SU-DHL-6 (cell line): ENCODE measurements around the gene GRID1.

Experiments
- H2AFZ ChIP-seq: fragments of 200-600 bp; sonication (generic); 2 replicates; pipeline ENCODE4 v1.6.1; 2014; ENCODE audit warnings: low read depth, mild to moderate bottlenecking, moderate library complexity, mixed read lengths, antibody characterized with exemption, low read length; ENCODE audit not compliant: severe bottlenecking
- H3F3A ChIP-seq: fragments of 200-600 bp; shearing (Covaris generic); 2 replicates; pipeline ENCODE4 v1.6.0; 2016; ENCODE audit warnings: antibody characterized with exemption, mild to moderate bottlenecking; ENCODE audit not compliant: insufficient read depth
- H3K27ac ChIP-seq: fragments of 200-600 bp; sonication (generic); 2 replicates; pipeline ENCODE4 v1.5.1; 2016; ENCODE audit warnings: low read depth, mild to moderate bottlenecking, low read length, moderate library complexity, mixed read lengths
- H3K27me3 ChIP-seq: fragments of 200-600 bp; sonication (generic), shearing (Covaris generic); 2 replicates; pipeline ENCODE4 v1.6.0; 2014; ENCODE audit warnings: mild to moderate bottlenecking, low read length
- H3K36me3 ChIP-seq: fragments of 200-600 bp; sonication (generic); 2 replicates; pipeline ENCODE4 v1.6.1; 2014; ENCODE audit warnings: mild to moderate bottlenecking, low read length, mixed read lengths
- H3K4me2 ChIP-seq: fragments of 300-600, 200-600 bp; shearing (Covaris generic), sonication (generic); 2 replicates; pipeline ENCODE4 v1.6.0; 2014; ENCODE audit warnings: low read length, low read depth, mild to moderate bottlenecking; ENCODE audit not compliant: poor library complexity, severe bottlenecking
- H3K4me3 ChIP-seq: fragments of 200-600 bp; sonication (generic); 2 replicates; pipeline ENCODE4 v1.5.1; 2014; ENCODE audit warnings: antibody characterized with exemption, low read length, mild to moderate bottlenecking, mixed read lengths; ENCODE audit not compliant: insufficient read depth, poor library complexity, severe bottlenecking
- H3K79me2 ChIP-seq: fragments of 200-600 bp; sonication (generic); 2 replicates; pipeline ENCODE4 v1.6.1; 2014; ENCODE audit warnings: mild to moderate bottlenecking, low read length, moderate library complexity; ENCODE audit not compliant: insufficient read depth
- H3K9ac ChIP-seq: fragments of 200-600 bp; sonication (generic); 2 replicates; pipeline ENCODE4 v1.7.0; 2014; ENCODE audit warnings: mild to moderate bottlenecking, low read length
- H3K9me2 ChIP-seq: fragments of 200-600 bp; sonication (generic); replicated peaks from 2 replicates; pipeline ENCODE4 v1.6.1; 2014; ENCODE audit warnings: low read length; ENCODE audit not compliant: insufficient read depth
- H3K9me3 ChIP-seq: fragments of 200-600 bp; sonication (generic); 2 replicates; pipeline ENCODE4 v1.6.1; 2014; ENCODE audit warnings: low read length, mixed read lengths; ENCODE audit not compliant: insufficient read depth
- H4K20me1 ChIP-seq: fragments of 200-600 bp; sonication (generic); 2 replicates; pipeline ENCODE4 v1.6.1; 2014; ENCODE audit warnings: low read depth, mild to moderate bottlenecking, antibody characterized with exemption, low read length, moderate library complexity, mixed read lengths
- CTCF ChIP-seq: fragments of 200-600 bp; sonication (generic); IDR thresholded peaks from one replicate; pipeline ENCODE4 v1.5.1; 2017; ENCODE audit warnings: antibody characterized with exemption, mild to moderate bottlenecking, low read length, moderate library complexity; ENCODE audit not compliant: insufficient read depth, poor library complexity, severe bottlenecking
- EZH2phosphoT487 ChIP-seq: fragments of 200-600 bp; sonication (generic), shearing (Covaris generic); conservative IDR thresholded peaks from 2 replicates; pipeline ENCODE4 v1.6.1; 2018; ENCODE audit warnings: mild to moderate bottlenecking, antibody characterized with exemption, low read length, moderate library complexity, mixed read lengths

The GRID1 gene

DNA sequence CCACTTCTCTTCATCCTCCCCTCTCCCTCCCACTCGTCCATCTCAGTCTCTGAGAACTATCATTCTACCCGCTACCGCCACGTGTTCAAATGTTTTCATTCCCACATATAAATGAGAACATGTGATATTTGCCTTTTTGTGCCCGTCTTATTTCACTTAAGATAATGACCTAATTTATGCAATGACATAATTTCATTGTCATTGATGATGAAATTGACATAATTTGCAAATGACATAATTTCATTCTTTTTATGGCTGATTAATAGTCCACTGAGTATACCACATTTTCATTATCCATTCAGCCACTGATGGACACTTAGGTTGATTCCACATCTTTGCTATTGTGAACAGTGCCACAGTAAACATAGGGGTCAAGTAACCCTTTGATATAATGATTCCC is 292.3 kb downstream of the GRID1 start:
- no peaks in the 10 kb centered on the region for H3K36me3 ChIP-seq
- H4K20me1 ChIP-seq, result no peaks in the 10 kb centered on the region
- H3K4me3 ChIP-seq, result no peak overlapping the region
- TF ChIP-seq EZH2phosphoT487 (no peak), CTCF (no peak)
- H3K27ac ChIP-seq, result no peak overlapping the region
- H3K9me3 ChIP-seq, result no peaks in the 10 kb centered on the region
- no peaks in the 10 kb centered on the region for H3K9me2 ChIP-seq
- H3K27me3 ChIP-seq, result no peaks in the 10 kb centered on the region
- H3F3A ChIP-seq, result no peaks in the 10 kb centered on the region
- no peak overlapping the region for H3K4me2 ChIP-seq
- no peak overlapping the region for H3K9ac ChIP-seq
- H3K79me2 ChIP-seq, result no peaks in the 10 kb centered on the region
- no peak overlapping the region for H2AFZ ChIP-seq

GRCh38 chr10:86073199-86073977 is 293.2 kb downstream of the GRID1 start:
- Histone ChIP-seq H3K79me2 (no peaks in the 10 kb centered on the region), H3K27me3 (no peaks in the 10 kb centered on the region), H3K9me2 (no peaks in the 10 kb centered on the region), H2AFZ (no peak overlapping the region), H3K9me3 (no peaks in the 10 kb centered on the region), H3K9ac (no peak overlapping the region), H3K36me3 (no peaks in the 10 kb centered on the region), H3K27ac (no peak overlapping the region), H4K20me1 (no peaks in the 10 kb centered on the region), H3K4me2 (no peak overlapping the region), H3K4me3 (no peak overlapping the region), H3F3A (no peaks in the 10 kb centered on the region)
- no peak for TF ChIP-seq CTCF
- no peak for TF ChIP-seq EZH2phosphoT487

GRCh38 chr10:86072413-86072812 is 294.2 kb downstream of the GRID1 start:
- Histone ChIP-seq H3K27ac (no peak overlapping the region), H3K4me3 (no peak overlapping the region), H3K4me2 (no peak overlapping the region), H3K9me3 (no peaks in the 10 kb centered on the region), H4K20me1 (no peaks in the 10 kb centered on the region), H3K9ac (no peak overlapping the region), H3K79me2 (no peaks in the 10 kb centered on the region), H3K36me3 (no peaks in the 10 kb centered on the region), H3K9me2 (no peaks in the 10 kb centered on the region), H2AFZ (no peak overlapping the region), H3F3A (no peaks in the 10 kb centered on the region), H3K27me3 (no peaks in the 10 kb centered on the region)
- TF ChIP-seq CTCF (no peak), EZH2phosphoT487 (no peak)
